GM12878 (cell line): Measurements from ENCODE around the gene DNHD1. TPM values are rescaled to one million over a fixed set of nuclear protein-coding genes. Genes with fewer than 3 reads are reported as not detected.
A peak's percentile ranks its signal among the peaks of the same experiment; 100 is the strongest.

Experiments
- ATAC-seq: fragments of 200-7000 bp; cut with Tn5 transposase; 3 replicates; pipeline ENCODE4 v1.9.1; 2020; ENCODE audit warnings: mild to moderate bottlenecking, moderate library complexity
- BruUV-seq: library from RNA; stranded (reverse); fragments of 400-500 nt; replicated peaks from 2 replicates; lab custom pipeline; 2021; lab: Mats Ljungman, UMichigan
- CTCF ChIA-PET: fragments of 300-600 bp; sonication (Branson Sonifier 250); formaldehyde crosslinking; extraction: SDS; loops from one replicate; lab custom pipeline; 2021; ENCODE audit warnings: inconsistent platforms; lab: Yijun Ruan, JAX
- POLR2A ChIA-PET: fragments of 350-600 bp; formaldehyde crosslinking; extraction: SDS; loops from one replicate; lab custom pipeline; 2021; ENCODE audit warnings: inconsistent platforms; lab: Charles Lee
- RAD21 ChIA-PET: fragments of 300-600 bp; sonication (Branson Sonifier 250); formaldehyde crosslinking; loops from one replicate; lab custom pipeline; 2023; ENCODE audit warnings: antibody characterized with exemption; ENCODE audit not compliant: unreplicated experiment; lab: Charles Lee
- SMC1A ChIA-PET: fragments of 300-600 bp; sonication (Branson Sonifier 250); formaldehyde crosslinking; loops from one replicate; lab custom pipeline; 2023; ENCODE audit not compliant: unreplicated experiment, uncharacterized antibody; lab: Charles Lee
- DNase-seq: peaks from one replicate; pipeline ENCODE4 v3.0.0-alpha.2; 2011; ENCODE audit warnings: low read depth, low spot score
- FAIRE-seq: peaks from 3 replicates; lab custom pipeline; 2011; peaks lifted over from hg19 to GRCh38; lab: Jason Lieb, UNC
- H2AFZ ChIP-seq: 2 replicates; pipeline ENCODE4 v1.6.0; 2011; ENCODE audit warnings: low read depth, low read length, control low read depth; ENCODE audit not compliant: control insufficient read depth
- H3K27ac ChIP-seq: 2 replicates; pipeline ENCODE4 v1.5.1; 2011; ENCODE audit warnings: control low read depth; ENCODE audit not compliant: control insufficient read depth, insufficient read depth
- H3K27me3 ChIP-seq, 2 experiments: replicated peaks in 1 of 2; 2 replicates each; pipeline versions ENCODE4 v1.6.0 to v1.6.1; 2011; ENCODE audit warnings: low read length in 1 of 2; ENCODE audit not compliant: control insufficient read depth in 2 of 2, insufficient read depth in 2 of 2
- H3K36me3 ChIP-seq, 2 experiments: 2 replicates each; pipeline ENCODE4 v1.5.1; 2011; ENCODE audit warnings: low read length in 1 of 2; ENCODE audit not compliant: control insufficient read depth in 2 of 2, insufficient read depth in 2 of 2
- H3K4me1 ChIP-seq: 2 replicates; pipeline ENCODE4 v1.6.1; 2011; ENCODE audit warnings: mild to moderate bottlenecking, low read length, moderate library complexity, mixed read lengths; ENCODE audit not compliant: control insufficient read depth, insufficient read depth
- H3K4me2 ChIP-seq: 2 replicates; pipeline ENCODE4 v1.6.0; 2011; ENCODE audit warnings: control low read depth; ENCODE audit not compliant: control insufficient read depth, insufficient read depth
- H3K4me3 ChIP-seq: fragments of 200-600 bp; sonication (generic); 2 replicates; pipeline ENCODE4 v1.5.1; 2016
- H3K79me2 ChIP-seq: 2 replicates; pipeline ENCODE4 v1.6.0; 2011; ENCODE audit warnings: low read length; ENCODE audit not compliant: control insufficient read depth, insufficient read depth
- H3K9ac ChIP-seq: 2 replicates; pipeline ENCODE4 v1.8.0; 2011; ENCODE audit warnings: low read length, control low read depth, mixed read lengths; ENCODE audit not compliant: control insufficient read depth, insufficient read depth
- H3K9me3 ChIP-seq: replicated peaks from 3 replicates; pipeline ENCODE4 v1.5.1; 2011; ENCODE audit warnings: mild to moderate bottlenecking, low read length; ENCODE audit not compliant: control insufficient read depth, insufficient read depth
- H4K20me1 ChIP-seq: 2 replicates; pipeline ENCODE4 v1.6.0; 2011; ENCODE audit not compliant: control insufficient read depth, insufficient read depth
- ATF2 ChIP-seq: IDR thresholded peaks from 2 replicates; pipeline ENCODE4 v1.6.1; 2012; ENCODE audit warnings: low read length, inconsistent platforms
- EP300 ChIP-seq, 2 experiments: fragments of 150-350 bp in 1 of 2; IDR thresholded peaks; 2 replicates each; pipeline ENCODE4 v1.6.1; 2011 to 2012; ENCODE audit warnings: low read depth in 2 of 2, low read length in 2 of 2, borderline replicate concordance in 1 of 2, improper control_type of control experiment in 1 of 2, inconsistent platforms in 1 of 2; ENCODE audit not compliant: control insufficient read depth in 1 of 2
- HDAC2 ChIP-seq: fragments of 200-600 bp; sonication (generic); IDR thresholded peaks from 2 replicates; pipeline ENCODE4 v1.6.1; 2017
- MEF2A ChIP-seq: IDR thresholded peaks from 2 replicates; pipeline ENCODE4 v1.6.1; 2011; ENCODE audit warnings: low read depth, mild to moderate bottlenecking, low read length, moderate library complexity; ENCODE audit not compliant: insufficient read depth
- MEF2B ChIP-seq: fragments of 450-650 bp; IDR thresholded peaks from 2 replicates; pipeline ENCODE4 v1.6.1; 2018; ENCODE audit warnings: mild to moderate bottlenecking, moderate library complexity; ENCODE audit not compliant: partially characterized antibody, poor library complexity, severe bottlenecking
- NFIC ChIP-seq: IDR thresholded peaks from 2 replicates; pipeline ENCODE4 v1.6.1; 2012; ENCODE audit warnings: low read depth, mild to moderate bottlenecking, inconsistent platforms, low read length, moderate library complexity
- RELB ChIP-seq: fragments of 450-650 bp; IDR thresholded peaks from 2 replicates; pipeline ENCODE4 v1.6.1; 2017; ENCODE audit warnings: low read depth, mild to moderate bottlenecking, moderate library complexity
- RUNX3 ChIP-seq: IDR thresholded peaks from 2 replicates; pipeline ENCODE4 v1.6.1; 2012; ENCODE audit warnings: low read length, inconsistent platforms
- ZNF384 ChIP-seq: IDR thresholded peaks from 2 replicates; pipeline ENCODE4 v1.6.1; 2012; ENCODE audit warnings: low read depth, mild to moderate bottlenecking, low read length, improper control_type of control experiment, borderline replicate concordance
- WGBS: methylation state at CpG from one replicate; pipeline ENCODE4 v1.1.6; 2016; ENCODE audit warnings: low lambda C conversion rate; ENCODE audit not compliant: insufficient replicate concordance, insufficient coverage; ENCODE audit errors: missing lambda C conversion rate; 5-methylcytosine and 5-hydroxymethylcytosine counted together
- in situ Hi-C: fragments of 300-500 bp; cut with MboI; formaldehyde crosslinking; loops from 9 replicates; pipeline ENCODE4 v1.14.3; 2018; ENCODE audit warnings: mixed read lengths
- intact Hi-C: fragments of 100-400 bp; cut with micrococcal nuclease; formaldehyde crosslinking; loops from one replicate; pipeline ENCODE4 v1.14.2; 2022; ENCODE audit not compliant: unreplicated experiment
- polyA plus RNA-seq, 11 experiments: library from polyadenylated mRNA; depleted of rRNA in 4 of 11; unstranded in 6 of 11; stranded (reverse) in 5 of 11; fragments of >200 nt; fragmentation: Nextera tagmentation in 4 of 11; fragmentation: Illumina TruSeq in 1 of 11; extraction: Ambion mirVana in 4 of 11; extraction: Trizol in 1 of 11; gene quantifications; 1 replicate in 1 of 11; 2 replicates in 10 of 11; pipeline versions ENCODE4 v1.2.1 to v1.2.3, GENCODE V29; 2011 to 2016; ENCODE audit warnings: inconsistent platforms in 2 of 11, missing spikeins in 2 of 11, low read depth in 1 of 11
- total RNA-seq, 4 experiments: library from RNA; depleted of rRNA in 3 of 4; stranded (reverse); fragments of >200 nt in 3 of 4; fragmentation: Illumina TruSeq in 1 of 4; extraction: Trizol in 1 of 4; gene quantifications; 2 replicates each; pipeline versions ENCODE4 v1.2.1 to v1.2.3, GENCODE V29; 2013 to 2021

Gene DNHD1
- total and polyA plus RNA-seq, 10 of the 15 experiments (the other 5 are each of a cell fraction or from before 2014, with no cell fraction given), result 0.99 to 16.9 (median 8.6) TPM

GRCh38 chr11:6526411-6527135 is 29.5 kb downstream of the DNHD1 start:
- SMC1A ChIA-PET, result interaction anchor here (0.8 to 2.8 kb wide), 11 partner anchors 19 to 220 kb away, joined by 3 to 11 read pairs (median 5); partner anchors contain the start of gene MRPL17
- H3K27ac ChIP-seq, result peak overlapping the region; percentile 39; the same call in 1 of the 2 replicates
- intact Hi-C loops (no loop called here), in situ Hi-C loops (no loop called here)
- H3K27me3 ChIP-seq, result no peaks in the 10 kb centered on the region
- peaks cover 12% of the 10 kb centered on the region; the same call in 1 of the 2 replicates for H3K4me1 ChIP-seq
- H3K79me2 ChIP-seq, result no peaks in the 10 kb centered on the region
- H2AFZ ChIP-seq, result no peak overlapping the region
- DNase-seq, result peak; percentile 0
- no peak overlapping the region for H3K9ac ChIP-seq
- 52% methylated on average over 3 of the region's 3 CpGs for WGBS
- RAD21 ChIA-PET, result interaction anchor here (0.9 to 2.5 kb wide), 4 partner anchors 19 to 157 kb away, joined by 3 to 16 read pairs (median 5); partner anchors contain the start of genes HPX and MRPL17
- CTCF ChIA-PET, result interaction anchor here (0.6 to 9.2 kb wide), 10 partner anchors 9 to 212 kb away, joined by 3 to 126 read pairs (median 5); partner anchors contain the start of gene MRPL17
- BruUV-seq, result no TSS peak
- no peaks in the 10 kb centered on the region; the same call in 2 of the 3 replicates for H3K9me3 ChIP-seq
- no peak for FAIRE-seq
- no peaks in the 10 kb centered on the region; a peak in 1 of 4 replicates for H3K36me3 ChIP-seq
- POLR2A ChIA-PET, result interaction anchor here (0.6 to 0.8 kb wide), 3 partner anchors 81 to 155 kb away, joined by 3 read pairs; no protein-coding TSS in a partner anchor
- H4K20me1 ChIP-seq, result no peaks in the 10 kb centered on the region
- TF ChIP-seq EP300 (IDR thresholded peaks at IDR 0.05; ENCODE audit: borderline replicate concordance in 1 of 2, control insufficient read depth in 1 of 2, low read depth in 2 of 2, low read length in 2 of 2), result 0 out of 4 replicates have a peak, but pooled peaks of 1 of the 2 experiments have one; percentile 17
- TF ChIP-seq MEF2B, result peak; percentile 37
- TF ChIP-seq HDAC2, result no peak
- TF ChIP-seq NFIC, result peak; percentile 34; the same call in 1 of the 2 replicates
- TF ChIP-seq ZNF384, result peak; percentile 19; the same call in 1 of the 2 replicates
- no peak for TF ChIP-seq ATF2
- peak; percentile 66 for TF ChIP-seq RUNX3
- 0 out of 2 replicates have a peak, but pooled peaks have one; percentile 48 for TF ChIP-seq MEF2A
- TF ChIP-seq RELB, result 0 out of 2 replicates have a peak, but pooled peaks have one; percentile 22
- ATAC-seq, result peak; percentile 69
- H3K4me3 ChIP-seq, result 0 out of 2 replicates have a peak overlapping the region, but pooled peaks have one; percentile 42
- peak overlapping the region; percentile 36 for H3K4me2 ChIP-seq
